ENCODE data around the gene PPP2R2B. TPM values are rescaled to one million over a fixed set of nuclear protein-coding genes. Genes with fewer than 3 reads are reported as not detected.

The PPP2R2B gene
- total and polyA plus RNA-seq, 7 donors = 0.03 to 0.71 (median 0.11) TPM; not detected in 1

DNA sequence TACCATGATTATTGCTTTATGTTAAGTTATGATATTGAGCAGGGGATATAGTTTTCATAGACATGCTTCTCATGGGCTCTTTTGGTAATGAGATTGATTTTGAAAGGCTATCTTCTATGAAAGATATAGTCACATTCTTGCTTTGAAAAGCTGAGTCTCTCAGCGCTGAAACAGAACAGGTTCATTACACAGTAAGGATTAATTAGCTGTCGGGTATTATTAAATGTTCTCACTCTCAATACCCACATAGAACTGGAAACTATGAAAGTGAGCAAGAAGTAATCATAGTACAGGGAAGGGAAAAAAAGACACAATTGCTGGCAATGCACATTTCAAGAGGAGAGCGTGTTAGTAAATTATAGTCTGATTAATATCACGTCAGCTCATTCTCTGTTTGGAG lies 190.9 kb downstream of the PPP2R2B start:
- DNase-seq (no peak), ATAC-seq (no peak)
- intact Hi-C loops (cut with DNase I) = no loop called here
- Histone ChIP-seq H3K27me3 (ENCODE audit: insufficient read depth in 3 of 3, low read length in 2 of 3) (no peaks in the 10 kb centered on the region), H3K36me3 (ENCODE audit: insufficient read depth in 1 of 2, low read depth in 1 of 2) (no peaks in the 10 kb centered on the region), H3K4me3 (no peak overlapping the region), H3K9me3 (no peaks in the 10 kb centered on the region), H3K27ac (no peak overlapping the region), H3K4me1 (no peaks in the 10 kb centered on the region)
- TF ChIP-seq CTCF (IDR thresholded peaks at IDR 0.05) = no peak
- 80 to 88% (median 81%) methylated on average over 4 of the region's 4 CpGs for WGBS, 3 donors

DNA sequence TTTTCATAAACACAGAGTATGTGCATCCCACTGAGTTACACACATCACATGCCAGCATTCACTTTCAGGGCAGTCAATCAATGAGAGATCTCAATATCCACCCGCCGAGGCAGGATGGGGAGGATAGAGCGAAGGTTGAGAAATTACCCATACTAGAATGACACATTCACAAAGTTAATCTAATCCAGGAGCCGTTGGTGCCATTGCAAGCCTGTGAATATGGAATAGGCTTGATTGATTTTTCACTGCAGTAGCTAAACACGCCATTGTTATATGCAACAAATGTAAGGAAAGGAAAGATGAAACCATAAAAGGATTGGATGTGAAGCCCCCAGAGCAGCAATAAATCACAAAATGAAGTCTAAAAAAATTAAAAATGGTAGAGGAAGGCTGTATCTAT lies 194.7 kb downstream of the PPP2R2B start:
- H3K4me1 ChIP-seq = no peaks in the 10 kb centered on the region
- no peaks in the 10 kb centered on the region for H3K36me3 ChIP-seq (ENCODE audit: insufficient read depth in 1 of 2, low read depth in 1 of 2)
- TF ChIP-seq CTCF (IDR thresholded peaks at IDR 0.05) = no peak
- ATAC-seq (no peak), DNase-seq (no peak)
- WGBS, 3 donors = 74 to 81% (median 80%) methylated on average over 5 of the region's 5 CpGs
- no peak overlapping the region for H3K27ac ChIP-seq
- no peaks in the 10 kb centered on the region for H3K9me3 ChIP-seq
- H3K4me3 ChIP-seq = no peak overlapping the region
- no peaks in the 10 kb centered on the region for H3K27me3 ChIP-seq (ENCODE audit: insufficient read depth in 3 of 3, low read length in 2 of 3)
- intact Hi-C loops (cut with DNase I) = no loop called here

DNA sequence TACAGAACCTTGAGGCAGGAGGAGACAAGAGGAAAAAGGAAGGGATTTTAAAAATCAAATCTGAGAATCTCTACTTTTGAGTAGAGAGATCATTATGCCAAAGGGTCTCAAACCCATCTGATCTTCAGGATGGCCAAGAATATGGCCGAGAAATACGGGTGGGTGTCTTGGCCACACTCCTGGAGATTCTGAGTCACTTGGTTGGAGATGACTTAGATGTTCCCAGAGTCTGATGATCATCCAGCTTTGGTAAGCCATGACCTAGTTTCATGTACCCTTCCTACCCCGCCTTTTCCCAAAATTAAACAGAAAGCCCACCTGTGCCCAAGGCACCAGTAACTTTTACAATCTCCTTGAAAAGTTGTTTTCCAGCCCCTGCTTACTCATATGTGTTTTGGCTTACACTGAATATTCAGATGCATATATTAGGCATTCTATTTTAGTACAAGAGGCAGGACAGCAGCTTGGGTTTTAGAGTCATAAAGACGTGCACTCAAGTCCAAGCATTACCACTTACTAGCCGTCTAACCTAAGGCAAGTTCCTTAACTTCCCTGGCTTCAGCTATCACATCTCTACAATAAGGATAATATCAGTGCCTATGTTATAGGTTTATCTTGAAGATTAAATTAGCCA lies 195.5 kb downstream of the PPP2R2B start:
- Histone ChIP-seq H3K36me3 (ENCODE audit: insufficient read depth in 1 of 2, low read depth in 1 of 2) (no peaks in the 10 kb centered on the region), H3K27me3 (ENCODE audit: insufficient read depth in 3 of 3, low read length in 2 of 3) (no peaks in the 10 kb centered on the region), H3K27ac (no peak overlapping the region), H3K4me1 (no peaks in the 10 kb centered on the region), H3K4me3 (no peak overlapping the region), H3K9me3 (no peaks in the 10 kb centered on the region)
- no peak for TF ChIP-seq CTCF (IDR thresholded peaks at IDR 0.05)
- ATAC-seq = no peak
- intact Hi-C loops (cut with DNase I) = no loop called here
- no peak for DNase-seq
- 78 to 83% (median 79%) methylated on average over 5 of the region's 5 CpGs for WGBS, 3 donors

DNA sequence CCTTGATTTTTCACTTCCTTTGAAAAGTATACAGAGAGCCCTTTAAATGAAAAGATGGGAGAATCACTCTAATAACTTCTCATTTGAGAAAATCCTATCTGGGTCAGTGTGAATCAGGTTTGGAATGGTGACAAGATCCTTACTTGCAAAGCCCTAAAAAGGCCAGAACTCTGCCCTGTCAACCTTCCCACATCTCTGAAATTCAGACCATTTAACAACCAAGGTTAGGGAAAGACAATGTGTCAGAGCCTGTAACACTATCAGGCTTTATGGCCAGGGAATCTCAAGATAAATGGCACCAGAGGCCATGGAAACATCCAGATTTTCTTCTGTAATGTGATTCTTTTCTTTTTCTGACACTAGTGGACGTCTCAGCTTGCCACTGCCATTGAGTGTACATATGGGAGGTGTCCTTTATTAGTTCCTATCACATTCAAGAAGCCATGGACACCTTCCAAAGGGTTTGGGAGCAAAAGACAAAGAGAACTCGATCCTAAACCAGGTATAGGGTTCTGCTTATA lies 196.9 kb downstream of the PPP2R2B start:
- no peak for ATAC-seq
- Histone ChIP-seq H3K9me3 (no peaks in the 10 kb centered on the region), H3K27ac (no peak overlapping the region), H3K36me3 (ENCODE audit: insufficient read depth in 1 of 2, low read depth in 1 of 2) (no peaks in the 10 kb centered on the region), H3K27me3 (ENCODE audit: insufficient read depth in 3 of 3, low read length in 2 of 3) (no peaks in the 10 kb centered on the region), H3K4me1 (no peaks in the 10 kb centered on the region), H3K4me3 (no peak overlapping the region)
- no peak for TF ChIP-seq CTCF (IDR thresholded peaks at IDR 0.05)
- no peak for DNase-seq
- WGBS, 3 donors = 27 to 33% (median 31%) methylated on average over 2 of the region's 2 CpGs
- intact Hi-C loops (cut with DNase I) = no loop called here
